Measurements from ENCODE around the gene FUT7.

Gene FUT7

GRCh38 chr9:137031904-137032640 is at the start of gene FUT7:
Gene FUT7, minus strand, starts transcription at chr9:137032088. Its CDS starts 97 bp downstream, at chr9:137031991.
- DNase-seq = no peak

GRCh38 chr9:137080260-137081122 is 48.6 kb upstream of the FUT7 start:
- DNase-seq = no peak

GRCh38 chr9:137079401-137079787 is 47.5 kb upstream of the FUT7 start:
- no peak for DNase-seq

GRCh38 chr9:137078701-137079400 is 47.0 kb upstream of the FUT7 start:
- no peak for DNase-seq

GRCh38 chr9:137077758-137078693 is 46.1 kb upstream of the FUT7 start:
- no peak for DNase-seq

GRCh38 chr9:137077010-137077747 is 45.3 kb upstream of the FUT7 start, which contains the start of gene UAP1L1:
Gene UAP1L1, plus strand, starts transcription at chr9:137077517. Its CDS starts 16 bp downstream, at chr9:137077533.
- DNase-seq = peak; percentile 18

- DNase-seq = no peak
These were observed 44.7 kb upstream of the FUT7 start for GRCh38 chr9:137076636-137077009.

GRCh38 chr9:137075275-137075775 is 43.4 kb upstream of the FUT7 start:
- no peak for DNase-seq

GRCh38 chr9:137074657-137075274 is 42.9 kb upstream of the FUT7 start:
- DNase-seq = no peak

- no peak for DNase-seq
These were observed 42.1 kb upstream of the FUT7 start for GRCh38 chr9:137073992-137074399.

GRCh38 chr9:137071282-137071681 is 39.4 kb upstream of the FUT7 start:
- DNase-seq = no peak

- no peak for DNase-seq
These were observed 39.0 kb upstream of the FUT7 start for GRCh38 chr9:137070906-137071275.

GRCh38 chr9:137070201-137070905 is 38.5 kb upstream of the FUT7 start, which contains the start of gene SAPCD2:
Gene SAPCD2, minus strand, starts transcription at chr9:137070557. Its CDS starts 97 bp downstream, at chr9:137070460.
- DNase-seq = peak; percentile 88

GRCh38 chr9:137069508-137070091 is 37.7 kb upstream of the FUT7 start:
- DNase-seq = no peak

GRCh38 chr9:137068539-137069507 is 36.9 kb upstream of the FUT7 start:
- DNase-seq = no peak

- peak; percentile 55 for DNase-seq
These were observed 36.1 kb upstream of the FUT7 start for GRCh38 chr9:137067860-137068538.

GRCh38 chr9:137066096-137066861 is 34.4 kb upstream of the FUT7 start:
- DNase-seq = no peak
